Naive thymus-derived CD8-positive, alpha-beta T cell (primary cell): Measurements from ENCODE around the gene NR4A2. TPM values are rescaled to one million over a fixed set of nuclear protein-coding genes. Genes with fewer than 3 reads are reported as not detected.

Source experiments
- ATAC-seq, 2 donors: fragments of 150-1000 bp; cut with Tn5 transposase in 1 of 2; sonication (Bioruptor Pico), chemical (Tn5 transposase) in 1 of 2; 1 replicate in 1 of 2; 2 replicates in 1 of 2; pipeline ENCODE4 v1.10.0; 2021; ENCODE audit warnings: mild to moderate bottlenecking in 2 of 2, moderate library complexity in 2 of 2
- POLR2A ChIA-PET: fragments of 350-600 bp; sonication (Branson Sonifier 250); formaldehyde crosslinking; loops from one replicate; lab custom pipeline; 2021; ENCODE audit warnings: antibody characterized with exemption; lab: Charles Lee
- DNase-seq, 10 donors: peaks; one replicate each; pipeline versions ENCODE4 v3.0.0 to v3.0.0-alpha.2; 2020 to 2022
- H3K27ac Mint-ChIP-seq, 10 donors: one replicate each; pipeline ENCODE4 v1.8.0; 2020 to 2022; ENCODE audit warnings: mild to moderate bottlenecking in 10 of 10, mixed read lengths in 10 of 10, moderate library complexity in 4 of 10, inconsistent platforms in 1 of 10
- H3K27me3 Mint-ChIP-seq, 5 donors: one replicate each; pipeline ENCODE4 v1.8.0; 2021 to 2022; ENCODE audit warnings: mixed read lengths in 5 of 5
- H3K36me3 Mint-ChIP-seq, 3 donors: one replicate each; pipeline ENCODE4 v1.8.0; 2020 to 2022; ENCODE audit warnings: mixed read lengths in 3 of 3, mild to moderate bottlenecking in 2 of 3, inconsistent platforms in 1 of 3
- H3K4me1 Mint-ChIP-seq, 4 donors: one replicate each; pipeline ENCODE4 v1.8.0; 2021 to 2022; ENCODE audit warnings: mixed read lengths in 4 of 4
- H3K4me3 Mint-ChIP-seq, 10 donors: one replicate each; pipeline ENCODE4 v1.8.0; 2020 to 2022; ENCODE audit warnings: mild to moderate bottlenecking in 10 of 10, mixed read lengths in 10 of 10, moderate library complexity in 6 of 10, inconsistent platforms in 1 of 10
- H3K9me3 Mint-ChIP-seq, 9 donors: one replicate each; pipeline ENCODE4 v1.8.0; 2020 to 2022; ENCODE audit warnings: mixed read lengths in 9 of 9, mild to moderate bottlenecking in 3 of 9, inconsistent platforms in 1 of 9, moderate library complexity in 1 of 9
- polyA plus RNA-seq, 3 donors: library from polyadenylated mRNA; unstranded; fragments of 300-500 nt; fragmentation: Illumina TruSeq; gene quantifications; one replicate each; pipeline ENCODE4 v1.2.3, GENCODE V29; 2021
- total RNA-seq, 8 experiments: library from RNA in 2 of 8; stranded (reverse) in 2 of 8; gene quantifications; one replicate each; pipeline ENCODE4 v1.2.3 and lab custom pipeline; 2021 to 2026

The NR4A2 gene
- total and polyA plus RNA-seq, 5 experiments from 2014 or later: 1.8 to 20.1 (median 4.8) TPM

DNA sequence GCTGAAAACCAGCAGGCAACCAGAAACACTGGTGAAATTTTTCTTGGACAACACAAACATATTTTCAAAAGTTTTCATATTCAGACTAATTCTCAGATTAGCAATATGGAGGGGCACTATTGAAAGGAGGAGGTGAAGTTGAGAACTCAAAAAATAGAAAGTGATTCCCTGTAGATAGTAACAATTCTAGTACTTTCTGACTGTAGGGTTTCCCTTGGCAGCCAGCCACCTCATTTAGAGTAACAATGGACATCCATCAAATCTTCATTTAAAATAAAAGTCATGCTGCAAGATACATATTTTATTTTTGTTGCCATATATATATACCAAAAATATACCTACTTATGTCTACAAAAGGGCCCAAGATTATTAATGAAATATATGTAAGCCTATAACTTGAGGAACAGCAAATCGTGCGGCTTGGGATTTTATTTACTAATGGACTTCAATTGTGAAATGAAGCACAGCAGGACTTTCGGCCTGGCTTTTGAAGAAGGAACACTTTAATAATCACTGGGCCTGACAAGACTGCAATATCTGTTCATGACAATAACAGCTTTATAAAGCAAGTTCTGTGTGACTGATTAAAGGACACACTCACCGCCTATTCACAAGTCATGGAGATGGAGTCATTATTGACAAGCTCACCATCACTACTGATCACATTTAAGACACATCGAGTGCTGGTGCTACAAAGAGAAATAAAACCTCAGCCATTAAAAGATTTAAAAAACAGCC, 6.8 kb upstream of the NR4A2 start:
- ATAC-seq: no peak
- peaks cover 13 to 54% (median 37%) of the 10 kb centered on the region in 4 donors for H3K4me1 Mint-ChIP-seq
- H3K27me3 Mint-ChIP-seq: peaks cover 0 to 3% (median 0%) of the 10 kb centered on the region in 5 donors
- peak overlapping the region in 2 of 10 donors; percentile 2 to 6 for H3K4me3 Mint-ChIP-seq
- H3K27ac Mint-ChIP-seq: peak overlapping the region in 3 of 10 donors; percentile 3 to 91 (median 65)
- POLR2A ChIA-PET: interaction anchor here (8.0 kb wide), 1 partner anchor 7 kb away, joined by 76 read pairs; the partner anchor contains the start of gene NR4A2
- H3K9me3 Mint-ChIP-seq: peaks cover 0 to 5% (median 0%) of the 10 kb centered on the region in 9 donors
- H3K36me3 Mint-ChIP-seq: no peaks in the 10 kb centered on the region
- DNase-seq: no peak

DNA sequence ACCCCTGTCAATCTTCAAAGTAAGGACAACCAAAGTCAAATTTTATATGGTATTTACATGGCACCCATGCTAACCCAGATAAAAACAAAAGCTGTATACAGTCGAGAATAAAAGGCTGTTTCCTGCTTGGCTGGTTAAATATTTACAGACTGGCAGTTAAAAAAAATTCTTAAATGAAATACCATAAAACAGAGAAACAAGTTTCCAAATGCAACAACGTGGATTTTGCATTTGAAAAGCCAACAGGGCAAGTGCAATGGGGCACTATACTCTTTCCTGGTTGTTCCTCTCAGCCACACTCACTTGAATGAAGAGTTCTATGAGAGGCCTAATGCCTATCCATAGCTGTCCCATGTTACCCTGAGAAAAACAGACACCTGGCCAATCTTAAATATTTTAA, 6.1 kb upstream of the NR4A2 start:
- Mint-ChIP-seq H3K27ac (peak overlapping the region in 1 of 10 donors; percentile 91), H3K9me3 (peaks cover 0 to 8% (median 0%) of the 10 kb centered on the region in 9 donors), H3K4me1 (peaks cover 18 to 49% (median 39%) of the 10 kb centered on the region in 4 donors), H3K4me3 (no peak overlapping the region), H3K36me3 (no peaks in the 10 kb centered on the region), H3K27me3 (peaks cover 0 to 3% (median 0%) of the 10 kb centered on the region in 5 donors)
- POLR2A ChIA-PET: no interaction called here
- DNase-seq: no peak
- ATAC-seq: no peak

DNA sequence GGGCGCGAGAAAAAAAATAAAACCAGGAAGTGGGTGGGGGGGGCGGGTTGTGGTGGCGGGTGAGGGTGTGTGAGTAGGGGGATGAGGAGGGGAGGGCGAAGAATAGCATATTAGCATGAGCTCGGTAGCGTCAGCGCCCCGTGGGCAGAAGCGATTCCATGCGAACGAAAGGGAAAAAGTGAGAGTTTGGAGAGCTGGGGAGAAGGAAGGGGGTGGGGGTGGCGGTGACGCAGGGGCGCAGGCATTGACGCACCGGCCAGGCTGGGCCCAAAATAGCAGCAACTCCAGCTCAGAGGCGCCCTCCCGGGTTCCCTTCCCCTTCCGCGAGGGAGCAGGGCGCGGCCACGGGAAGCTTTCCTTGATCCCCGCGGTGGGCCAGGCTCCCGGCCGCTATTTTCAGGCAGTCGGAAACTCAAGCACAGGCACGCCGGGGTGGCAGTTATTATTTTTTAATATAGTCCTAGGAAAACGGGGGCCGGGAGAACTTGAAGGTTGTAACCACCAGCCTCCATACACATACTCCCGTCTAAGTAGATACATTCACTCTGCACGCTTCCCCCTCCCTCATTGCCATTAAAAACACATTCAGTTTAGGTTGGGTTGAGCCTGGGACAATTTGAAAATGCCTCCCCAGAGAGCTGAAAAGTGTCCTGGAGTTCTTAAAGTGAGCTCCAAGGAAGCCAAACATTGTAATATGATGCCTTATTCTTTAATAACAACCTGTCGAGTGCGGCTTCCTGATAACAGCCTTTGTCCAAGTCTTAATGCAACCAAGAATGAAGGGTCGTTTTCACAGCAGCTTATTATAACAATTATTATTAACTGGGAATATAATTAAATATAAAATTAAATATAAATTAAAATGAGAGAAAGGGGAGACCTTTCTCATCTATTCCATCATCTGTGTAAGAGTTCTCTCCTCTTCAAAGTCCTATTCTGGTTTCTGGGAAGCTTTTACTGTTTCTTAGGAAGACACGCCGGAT, 2.3 kb upstream of the NR4A2 start:
- H3K4me1 Mint-ChIP-seq: peaks cover 34 to 62% (median 48%) of the 10 kb centered on the region in 4 donors
- peak in 8 of 10 donors; percentile 68 to 90 (median 86) for DNase-seq
- peak overlapping the region; percentile 86 to 99 (median 96) for H3K4me3 Mint-ChIP-seq
- H3K36me3 Mint-ChIP-seq: peaks cover 0 to 3% (median 0%) of the 10 kb centered on the region in 3 donors
- peaks cover 0 to 10% (median 0%) of the 10 kb centered on the region in 9 donors for H3K9me3 Mint-ChIP-seq
- POLR2A ChIA-PET: interaction anchor here (0.7 to 7.8 kb wide), 7 partner anchors 8 to 1906 kb away, joined by 3 to 76 read pairs (median 7); partner anchors contain the start of gene GPD2
- H3K27ac Mint-ChIP-seq: peak overlapping the region; percentile 89 to 100 (median 98)
- peak; percentile 25 to 31 for ATAC-seq
- H3K27me3 Mint-ChIP-seq: peaks cover 9 to 20% (median 12%) of the 10 kb centered on the region in 5 donors

DNA sequence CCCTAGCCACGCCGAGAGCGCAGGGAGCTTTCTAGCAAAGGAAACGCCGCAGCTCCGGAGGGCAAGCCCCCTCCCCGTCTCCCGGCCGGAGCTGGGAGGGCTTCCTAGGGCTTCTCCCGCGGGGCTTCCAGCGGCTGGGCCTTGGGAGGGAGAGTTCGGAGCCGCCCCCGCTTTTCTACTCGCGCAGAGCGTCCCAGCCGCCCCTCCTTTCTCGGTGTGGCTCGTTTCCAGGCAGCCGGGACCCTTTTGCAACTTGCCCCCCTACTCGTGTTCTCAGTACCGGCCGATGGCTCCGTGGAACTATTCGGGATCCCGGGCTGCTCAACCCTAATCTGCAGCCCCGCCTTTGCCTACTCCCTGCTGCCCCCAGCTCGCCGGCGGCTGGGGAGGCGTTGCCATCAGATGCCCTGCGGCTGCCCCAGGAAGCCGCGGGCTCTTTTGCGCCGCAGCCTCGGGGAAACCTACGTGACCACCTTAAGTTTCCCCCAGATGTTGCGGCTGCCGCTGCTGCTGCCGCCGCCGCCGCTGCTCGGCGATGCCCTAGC, 1.5 kb upstream of the NR4A2 start:
- peaks cover 39 to 69% (median 49%) of the 10 kb centered on the region in 4 donors for H3K4me1 Mint-ChIP-seq
- peaks cover 0 to 3% (median 0%) of the 10 kb centered on the region in 3 donors for H3K36me3 Mint-ChIP-seq
- H3K27ac Mint-ChIP-seq: peak overlapping the region; percentile 89 to 100 (median 98)
- H3K4me3 Mint-ChIP-seq: peak overlapping the region; percentile 86 to 99 (median 96)
- peak; percentile 25 to 26 for ATAC-seq
- POLR2A ChIA-PET: interaction anchor here (1.0 to 7.8 kb wide), 6 partner anchors 9 to 1905 kb away, joined by 5 to 76 read pairs (median 20); partner anchors contain the start of gene GPD2
- H3K27me3 Mint-ChIP-seq: peaks cover 12 to 27% (median 18%) of the 10 kb centered on the region in 5 donors
- DNase-seq: peak in 7 of 10 donors; percentile 58 to 90 (median 80)
- peaks cover 0 to 10% (median 0%) of the 10 kb centered on the region in 9 donors for H3K9me3 Mint-ChIP-seq

DNA sequence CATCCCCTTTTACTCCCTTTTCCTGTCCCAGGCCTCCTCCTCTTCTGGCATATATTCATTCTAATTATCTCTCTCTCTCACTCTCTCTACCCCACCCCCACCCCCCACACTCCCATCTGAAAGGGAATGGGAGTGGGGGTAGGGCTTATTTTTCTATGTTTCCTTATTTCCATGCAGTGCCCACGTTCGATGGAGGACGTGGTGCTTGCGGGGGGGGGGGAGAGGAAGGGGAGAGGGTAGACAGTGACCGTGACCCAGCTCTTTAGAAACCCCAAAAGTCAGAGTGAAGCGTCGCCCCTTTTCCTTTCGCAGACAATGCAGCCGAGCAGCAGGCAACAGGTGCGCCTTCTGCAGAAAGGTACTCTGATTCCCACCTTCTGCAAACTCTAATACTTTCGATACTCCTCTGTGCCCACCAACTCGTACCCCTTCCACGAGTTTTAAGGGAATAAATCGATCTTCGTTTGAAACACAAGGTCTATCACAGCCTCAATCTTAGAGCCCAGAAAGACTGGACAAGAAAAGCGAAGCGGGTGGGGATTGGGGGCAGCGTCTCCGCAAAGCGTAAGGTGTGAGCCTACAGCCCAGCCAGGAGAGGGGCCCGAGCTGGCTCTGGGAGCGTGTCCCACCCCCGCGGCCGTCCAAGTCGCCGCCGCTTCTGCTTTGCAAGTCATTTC, 891 bp upstream of the NR4A2 start:
- H3K4me3 Mint-ChIP-seq: peak overlapping the region; percentile 86 to 99 (median 96)
- peaks cover 16 to 33% (median 23%) of the 10 kb centered on the region in 5 donors for H3K27me3 Mint-ChIP-seq
- POLR2A ChIA-PET: interaction anchor here (1.8 to 7.8 kb wide), 4 partner anchors 9 to 102 kb away, joined by 7 to 76 read pairs (median 38); partner anchors contain the start of gene GPD2
- DNase-seq (peak in 2 of 10 donors; percentile 38 to 40), ATAC-seq (no peak)
- peaks cover 0 to 7% (median 4%) of the 10 kb centered on the region in 3 donors for H3K36me3 Mint-ChIP-seq
- H3K4me1 Mint-ChIP-seq: peaks cover 43 to 74% (median 49%) of the 10 kb centered on the region in 4 donors
- H3K27ac Mint-ChIP-seq: peak overlapping the region; percentile 84 to 100 (median 98)
- peaks cover 0 to 10% (median 0%) of the 10 kb centered on the region in 9 donors for H3K9me3 Mint-ChIP-seq

DNA sequence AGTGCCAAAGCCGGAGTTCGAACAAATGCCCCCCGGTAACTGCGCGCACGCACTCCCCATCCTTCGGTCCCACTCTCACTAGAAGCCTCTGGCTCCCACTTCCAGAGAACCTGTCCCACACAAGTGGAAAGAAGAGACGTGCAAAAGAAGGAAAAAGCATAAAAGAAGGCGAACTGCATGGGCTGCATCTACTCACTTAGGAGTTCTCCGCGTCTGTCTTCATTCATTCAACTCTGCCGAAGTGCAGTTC, 312 bp downstream of the NR4A2 start:
- peak overlapping the region; percentile 86 to 99 (median 96) for H3K4me3 Mint-ChIP-seq
- H3K4me1 Mint-ChIP-seq: peaks cover 43 to 74% (median 49%) of the 10 kb centered on the region in 4 donors
- ATAC-seq: peak; percentile 3 to 23
- H3K27ac Mint-ChIP-seq: peak overlapping the region; percentile 8 to 100 (median 98)
- POLR2A ChIA-PET: interaction anchor here (1.0 to 7.8 kb wide), 3 partner anchors 11 to 1082 kb away, joined by 3 to 76 read pairs (median 44); no protein-coding TSS in a partner anchor
- H3K27me3 Mint-ChIP-seq: peaks cover 18 to 40% (median 28%) of the 10 kb centered on the region in 5 donors
- peak in 1 of 10 donors; percentile 42 for DNase-seq
- peaks cover 0 to 8% (median 8%) of the 10 kb centered on the region in 3 donors for H3K36me3 Mint-ChIP-seq
- peaks cover 0 to 10% (median 0%) of the 10 kb centered on the region in 9 donors for H3K9me3 Mint-ChIP-seq

DNA sequence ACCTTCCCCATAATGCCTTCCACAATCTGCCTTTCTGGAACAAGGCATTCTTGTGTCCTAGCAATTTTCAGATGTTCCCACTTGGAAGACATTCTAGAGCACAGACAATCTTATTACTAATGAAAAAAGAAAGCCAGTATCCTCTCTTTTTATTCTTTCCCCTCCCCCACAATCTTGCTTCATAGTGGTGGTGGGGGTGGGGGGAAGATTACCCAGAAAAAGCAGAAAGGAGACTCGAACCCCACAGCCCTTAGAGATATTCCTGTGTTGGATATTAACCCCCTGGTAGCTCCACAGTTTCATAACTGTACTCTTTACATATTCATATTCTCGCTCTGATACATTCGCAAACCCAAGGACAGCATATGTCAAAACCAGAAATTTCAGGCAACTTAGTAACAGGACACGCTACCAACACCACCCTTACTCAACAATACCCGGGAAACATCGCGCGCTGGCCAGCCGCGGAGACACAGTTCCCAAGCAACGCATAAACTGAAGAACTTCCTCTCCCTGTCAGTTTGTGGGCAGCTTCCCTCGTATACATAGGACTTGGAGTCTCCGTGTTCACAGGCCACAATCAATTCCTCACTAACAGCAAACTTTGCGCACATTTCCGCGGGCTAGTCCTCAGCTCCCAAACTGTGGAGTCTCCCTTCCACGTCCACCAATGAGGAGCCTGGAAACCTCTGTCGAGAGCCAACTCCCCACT, 793 bp downstream of the NR4A2 start:
- no peak for ATAC-seq

DNA sequence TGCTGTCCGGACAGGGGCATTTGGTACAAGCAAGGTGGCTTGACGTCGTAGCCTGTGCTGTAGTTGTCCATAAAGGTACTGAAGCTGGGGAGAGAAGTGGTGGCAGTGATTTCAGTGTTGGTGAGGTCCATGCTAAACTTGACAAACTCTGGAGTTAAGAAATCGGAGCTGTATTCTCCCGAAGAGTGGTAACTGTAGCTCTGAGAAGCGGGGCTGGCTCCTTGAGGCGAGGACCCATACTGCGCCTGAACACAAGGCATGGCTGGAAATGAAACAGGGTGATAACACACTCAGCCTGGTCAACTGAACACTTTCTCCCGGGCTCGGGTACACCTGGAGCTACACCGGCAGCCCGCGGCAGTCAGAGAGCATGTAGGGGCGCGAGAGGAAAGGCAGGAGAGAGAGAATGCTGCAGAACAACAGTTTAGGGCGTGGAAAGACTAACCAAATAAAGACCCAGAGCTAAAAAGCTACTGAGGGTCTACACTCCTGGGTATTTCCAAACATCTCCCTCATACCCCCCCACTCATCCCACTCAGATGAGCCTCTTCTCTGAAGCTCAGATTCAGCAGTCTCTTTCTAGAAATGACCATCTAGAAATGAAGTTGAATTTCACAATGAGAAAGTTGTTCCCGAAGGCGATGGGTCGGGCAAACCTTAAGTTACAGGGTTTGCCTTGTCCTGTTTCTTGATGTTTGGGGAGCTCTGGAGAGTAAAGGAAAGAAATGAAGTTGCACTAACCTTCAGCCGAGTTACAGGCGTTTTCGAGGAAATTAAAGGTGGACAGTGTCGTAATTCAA, 2.4 kb downstream of the NR4A2 start:
- H3K27ac Mint-ChIP-seq: peak overlapping the region in 5 of 10 donors; percentile 45 to 92 (median 85)
- POLR2A ChIA-PET: interaction anchor here (0.7 to 7.8 kb wide), 3 partner anchors 13 to 226 kb away, joined by 3 to 76 read pairs (median 4); no protein-coding TSS in a partner anchor
- peaks cover 41 to 66% (median 43%) of the 10 kb centered on the region in 4 donors for H3K4me1 Mint-ChIP-seq
- peaks cover 23 to 57% (median 46%) of the 10 kb centered on the region in 5 donors for H3K27me3 Mint-ChIP-seq
- ATAC-seq: no peak
- H3K9me3 Mint-ChIP-seq: peaks cover 0 to 8% (median 0%) of the 10 kb centered on the region in 9 donors
- H3K36me3 Mint-ChIP-seq: peaks cover 4 to 18% (median 18%) of the 10 kb centered on the region in 3 donors
- peak in 4 of 10 donors; percentile 23 to 47 (median 37) for DNase-seq
- H3K4me3 Mint-ChIP-seq: peak overlapping the region; percentile 48 to 99 (median 76)

More for the DNA sequence above, 793 bp downstream of the NR4A2 start:
- H3K27me3 Mint-ChIP-seq: peaks cover 18 to 44% (median 31%) of the 10 kb centered on the region in 5 donors
- H3K9me3 Mint-ChIP-seq: peaks cover 0 to 10% (median 0%) of the 10 kb centered on the region in 9 donors
- POLR2A ChIA-PET: interaction anchor here (0.6 to 7.8 kb wide), 4 partner anchors 11 to 1107 kb away, joined by 3 to 76 read pairs (median 4); no protein-coding TSS in a partner anchor
- peak overlapping the region; percentile 8 to 100 (median 98) for H3K27ac Mint-ChIP-seq
- DNase-seq: peak in 7 of 10 donors; percentile 12 to 76 (median 64)
- H3K36me3 Mint-ChIP-seq: peaks cover 0 to 9% (median 8%) of the 10 kb centered on the region in 3 donors
- H3K4me1 Mint-ChIP-seq: peaks cover 43 to 74% (median 49%) of the 10 kb centered on the region in 4 donors
- H3K4me3 Mint-ChIP-seq: peak overlapping the region; percentile 86 to 99 (median 96)

DNA sequence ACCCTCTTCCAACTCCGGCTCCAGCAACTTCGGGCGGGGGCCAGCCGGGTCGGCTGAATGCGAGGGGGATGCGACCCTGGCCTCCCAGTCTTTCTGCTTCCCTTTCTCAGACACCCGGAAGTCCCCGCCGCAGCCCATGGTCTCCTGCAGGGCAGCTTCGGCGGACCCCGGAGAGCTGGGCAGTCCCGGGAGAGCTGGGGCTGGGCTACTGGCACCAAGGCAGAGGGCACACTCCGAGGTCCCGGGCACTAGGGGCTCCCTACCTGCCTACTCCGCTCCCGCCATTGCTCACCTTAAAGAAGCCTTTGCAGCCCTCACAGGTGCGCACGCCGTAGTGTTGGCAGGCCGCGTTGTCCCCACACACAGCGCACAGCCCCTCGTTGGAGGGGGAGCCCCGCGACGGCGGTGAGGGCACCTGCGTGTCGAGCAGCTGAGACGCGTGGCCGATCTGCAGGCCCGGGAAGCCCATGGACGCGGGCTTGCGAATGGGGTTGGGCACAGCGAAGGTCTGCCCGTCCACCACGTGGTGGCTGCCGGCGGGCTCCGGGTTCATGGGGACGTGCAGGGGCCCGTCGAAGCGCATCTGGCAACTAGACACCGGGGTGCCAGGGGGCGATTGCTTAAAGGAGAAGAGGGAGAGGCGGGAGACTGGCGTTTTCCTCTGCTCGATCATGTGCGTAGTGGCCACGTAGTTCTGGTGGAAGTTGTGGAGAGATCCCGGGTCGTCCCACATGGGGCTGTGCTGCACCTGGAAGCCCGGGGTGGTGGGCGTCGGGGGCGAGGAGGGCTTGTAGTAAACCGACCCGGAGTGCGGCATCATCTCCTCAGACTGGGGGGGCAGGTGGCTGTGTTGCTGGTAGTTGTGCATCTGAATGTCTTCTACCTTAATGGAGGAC, 3.2 kb downstream of the NR4A2 start:
- POLR2A ChIA-PET: interaction anchor here (7.8 kb wide), 1 partner anchor 14 kb away, joined by 76 read pairs; no protein-coding TSS in a partner anchor
- DNase-seq (peak in 7 of 10 donors; percentile 15 to 47 (median 39)), ATAC-seq (no peak)
- H3K27me3 Mint-ChIP-seq: peaks cover 23 to 59% (median 47%) of the 10 kb centered on the region in 5 donors
- H3K27ac Mint-ChIP-seq: peak overlapping the region in 7 of 10 donors; percentile 19 to 92 (median 53)
- peak overlapping the region; percentile 48 to 99 (median 76) for H3K4me3 Mint-ChIP-seq
- H3K4me1 Mint-ChIP-seq: peaks cover 37 to 58% (median 40%) of the 10 kb centered on the region in 4 donors
- H3K9me3 Mint-ChIP-seq: peaks cover 0 to 5% (median 0%) of the 10 kb centered on the region in 9 donors
- H3K36me3 Mint-ChIP-seq: peaks cover 4 to 19% (median 18%) of the 10 kb centered on the region in 3 donors
